ENCODE measurements around the gene ATP11A. TPM values are rescaled to one million over a fixed set of nuclear protein-coding genes. Genes with fewer than 3 reads are reported as not detected.

ATP11A gene
- total and polyA plus RNA-seq, 9 of the 15 experiments (the other 6 are each of a cell fraction or from before 2014, with no cell fraction given), result 0.38 to 34.2 (median 4.2) TPM

DNA sequence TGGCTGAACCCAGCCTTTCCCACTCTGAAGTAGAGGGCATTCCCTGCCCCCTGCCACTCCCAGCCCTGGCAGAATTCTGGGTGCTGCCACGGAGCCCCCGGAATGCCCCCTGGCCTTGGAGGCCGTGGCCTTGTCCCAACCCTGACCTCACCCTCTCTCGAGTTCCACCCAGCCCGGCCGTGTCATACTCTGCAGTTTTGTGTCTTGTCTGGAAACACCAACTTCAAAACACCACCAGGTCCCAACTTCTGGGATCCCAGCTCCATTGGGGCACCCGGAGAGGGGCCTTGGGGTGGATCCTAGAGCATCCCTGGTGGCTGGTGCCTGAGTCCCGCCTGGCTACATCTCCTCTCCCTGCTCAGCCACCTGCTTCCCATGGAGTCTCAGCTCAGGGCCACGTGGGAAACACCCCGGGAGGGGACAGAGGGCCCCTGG lies 197.7 kb downstream of the ATP11A start:
- BruUV-seq (replicated peaks), result no TSS peak
- Histone ChIP-seq H3K27ac (ENCODE audit: extremely low read depth, low read depth, low read length) (no peak overlapping the region), H3K36me3 (ENCODE audit: control insufficient read depth, insufficient read depth, low read length) (peaks cover 3% of the 10 kb centered on the region; the same call in 1 of the 3 replicates), H3K4me1 (replicated peaks in 1 of 2; ENCODE audit: control insufficient read depth in 2 of 2, insufficient read depth in 2 of 2, low read length in 2 of 2) (peaks cover 0 to 27% of the 10 kb centered on the region in 2 experiments; a peak in 2 of 5 replicates), H4K20me1 (replicated peaks; ENCODE audit: control insufficient read depth, insufficient read depth, low read length) (peaks cover 10% of the 10 kb centered on the region; the same call in 1 of the 2 replicates), H3K9me1 (ENCODE audit: control insufficient read depth, insufficient read depth, low read length) (no peaks in the 10 kb centered on the region), H3K79me2 (ENCODE audit: control insufficient read depth, insufficient read depth, low read length) (no peaks in the 10 kb centered on the region), H3K4me2 (ENCODE audit: insufficient read depth, low read length) (no peak overlapping the region), H2AFZ (ENCODE audit: low read depth, low read length) (no peak overlapping the region), H3K9ac (ENCODE audit: insufficient read depth in 1 of 2, low read depth in 2 of 2, low read length in 2 of 2) (no peak overlapping the region), H3K4me3 (no peak overlapping the region), H3K9me3 (replicated peaks; ENCODE audit: control insufficient read depth, insufficient read depth, low read depth, low read length) (no peaks in the 10 kb centered on the region), H3K27me3 (ENCODE audit: control insufficient read depth in 2 of 2, insufficient read depth in 2 of 2, low read length in 2 of 2) (peaks cover 27 to 48% of the 10 kb centered on the region in 2 experiments)
- in situ Hi-C loops (cut with MboI) (no loop called here), intact Hi-C loops (cut with micrococcal nuclease) (no loop called here)
- FAIRE-seq, result no peak
- ATAC-seq, result no peak
- POLR2A ChIA-PET, result interaction anchor here (0.5 to 1.1 kb wide), 2 partner anchors 28 to 300 kb away, joined by 3 to 4 read pairs; partner anchors contain the start of gene TUBGCP3
- no peak for DNase-seq (ENCODE audit: extremely low read depth in 1 of 4, low spot score in 3 of 4)
- 22% methylated on average over 10 of the region's 10 CpGs for WGBS (ENCODE audit: insufficient coverage, low coverage, missing lambda C conversion rate)
- no peak for TF ChIP-seq XRCC4 (IDR thresholded peaks at IDR 0.05; ENCODE audit: extremely low read depth, insufficient read depth, insufficient read length)
- no peak for TF ChIP-seq TEAD4 (IDR thresholded peaks at IDR 0.05; ENCODE audit: low read length)
- no peak for TF ChIP-seq TEAD4 (CRISPR knock-in tag; IDR thresholded peaks at IDR 0.05; ENCODE audit: borderline replicate concordance)
- no peak for TF ChIP-seq PRMT5 (CRISPR knock-in tag; IDR thresholded peaks at IDR 0.05)
- TF ChIP-seq ATF2 (CRISPR knock-in tag; IDR thresholded peaks at IDR 0.05), result no peak
- TF ChIP-seq NR1H2 (CRISPR knock-in tag; IDR thresholded peaks at IDR 0.05), result no peak
- no peak for TF ChIP-seq EP400 (IDR thresholded peaks at IDR 0.05)
- no peak for TF ChIP-seq XRCC3 (IDR thresholded peaks at IDR 0.05)
- CTCF ChIA-PET (ENCODE audit: low intra/inter-chr PET ratio), result no interaction called here
